ENCODE results near the gene NOTUM.
A peak's percentile ranks its signal among the peaks of the same experiment; 100 is the strongest.

NOTUM gene

GRCh38 chr17:81903896-81904599 lies 56.9 kb downstream of the NOTUM start:
- H3K36me3 ChIP-seq (ENCODE audit: control insufficient read depth in 2 of 2, insufficient read depth in 1 of 2, low read length in 2 of 2): peaks cover 0 to 73% of the 10 kb centered on the region in 2 experiments; a peak in 1 of 3 replicates
- H3K9me3 ChIP-seq (ENCODE audit: control insufficient read depth, insufficient read depth, low read depth, low read length): no peaks in the 10 kb centered on the region
- ChIA-PET POLR2A (interaction anchor here (0.6 kb wide), 2 partner anchors 21 to 310 kb away, joined by 3 to 4 read pairs; no protein-coding TSS in a partner anchor), CTCF (no interaction called here)
- no peaks in the 10 kb centered on the region for H3K4me1 ChIP-seq (ENCODE audit: control insufficient read depth, insufficient read depth, low read length)
- H3K27ac ChIP-seq (ENCODE audit: extremely low read depth, low read depth, low read length): no peak overlapping the region
- no peak overlapping the region for H3K4me3 ChIP-seq (ENCODE audit: low read depth, low read length)
- TF ChIP-seq KLF10 (tag by site-specific recombination; IDR thresholded peaks at IDR 0.05) (no peak), ZNF555 (tag by site-specific recombination; conservative IDR thresholded peaks at IDR 0.05) (no peak), ZNF624 (tag by site-specific recombination; IDR thresholded peaks at IDR 0.05) (no peak), ZNF670 (tag by site-specific recombination; IDR thresholded peaks at IDR 0.05; ENCODE audit: low read depth) (no peak), ZNF621 (tag by site-specific recombination; IDR thresholded peaks at IDR 0.05) (no peak), KLF16 (tag by site-specific recombination; IDR thresholded peaks at IDR 0.05) (no peak), ZNF530 (tag by site-specific recombination; IDR thresholded peaks at IDR 0.05; ENCODE audit: low read depth) (no peak), ZFP37 (tag by site-specific recombination; IDR thresholded peaks at IDR 0.05) (no peak), MEIS1 (CRISPR knock-in tag; IDR thresholded peaks at IDR 0.05; ENCODE audit: borderline replicate concordance) (no peak), ZIC2 (tag by site-specific recombination; IDR thresholded peaks at IDR 0.05) (no peak)

DNA sequence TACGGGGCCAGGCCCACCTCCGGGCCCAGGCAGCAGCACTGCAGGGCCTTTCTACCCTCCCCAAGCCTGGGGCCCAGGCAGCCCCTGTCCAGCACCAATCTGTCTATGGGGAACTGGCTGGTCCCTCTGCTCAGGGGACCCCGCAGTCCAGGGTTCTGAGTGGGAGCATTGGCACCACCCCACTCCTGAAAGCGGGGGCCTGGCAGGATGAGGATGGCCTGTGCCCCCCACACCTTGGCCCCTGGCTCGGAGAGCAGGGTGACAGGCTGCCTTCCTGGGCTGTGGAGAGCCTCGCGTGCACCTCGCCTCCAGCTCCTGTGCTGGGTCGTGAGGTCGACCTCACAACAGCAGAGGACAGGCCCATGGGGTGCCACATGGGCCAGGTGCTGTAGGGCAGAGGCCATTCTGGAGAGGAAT lies 57.6 kb downstream of the NOTUM start:
- no peaks in the 10 kb centered on the region for H3K4me1 ChIP-seq (ENCODE audit: control insufficient read depth, insufficient read depth, low read length)
- peaks cover under 1 to 75% of the 10 kb centered on the region in 2 experiments; a peak in 1 of 3 replicates for H3K36me3 ChIP-seq (ENCODE audit: control insufficient read depth in 2 of 2, insufficient read depth in 1 of 2, low read length in 2 of 2)
- TF ChIP-seq REST (tag by site-specific recombination; IDR thresholded peaks at IDR 0.05): peak; percentile 67
- TF ChIP-seq MYNN (tag by site-specific recombination; IDR thresholded peaks at IDR 0.05; ENCODE audit: borderline replicate concordance): no peak
- H3K27ac ChIP-seq (ENCODE audit: extremely low read depth, low read depth, low read length): no peak overlapping the region
- H3K9me3 ChIP-seq (ENCODE audit: control insufficient read depth, insufficient read depth, low read depth, low read length): no peaks in the 10 kb centered on the region
- ChIA-PET CTCF (no interaction called here), POLR2A (interaction anchor here (0.6 to 1.1 kb wide), 2 partner anchors 21 to 23 kb away, joined by 3 to 4 read pairs; no protein-coding TSS in a partner anchor)
- H3K4me3 ChIP-seq (ENCODE audit: low read depth, low read length): no peak overlapping the region

GRCh38 chr17:81902653-81903414 lies 58.2 kb downstream of the NOTUM start:
- Histone ChIP-seq H3K4me1 (ENCODE audit: control insufficient read depth, insufficient read depth, low read length) (0 out of 2 replicates have a peak, but pooled peaks cover 4% of the 10 kb centered on the region), H3K4me3 (ENCODE audit: low read depth, low read length) (no peak overlapping the region), H3K36me3 (ENCODE audit: control insufficient read depth in 2 of 2, insufficient read depth in 1 of 2, low read length in 2 of 2) (peaks cover 6 to 75% of the 10 kb centered on the region in 2 experiments), H3K27ac (ENCODE audit: extremely low read depth, low read depth, low read length) (no peak overlapping the region), H3K9me3 (ENCODE audit: control insufficient read depth, insufficient read depth, low read depth, low read length) (no peaks in the 10 kb centered on the region)
- no peak for TF ChIP-seq ZSCAN5A (tag by site-specific recombination; IDR thresholded peaks at IDR 0.05)
- no peak for TF ChIP-seq ZNF433 (tag by site-specific recombination; IDR thresholded peaks at IDR 0.05; ENCODE audit: low read depth)
- no peak for TF ChIP-seq HOXC10 (CRISPR knock-in tag; IDR thresholded peaks at IDR 0.05)
- TF ChIP-seq ZNF600 (tag by site-specific recombination; IDR thresholded peaks at IDR 0.05): 0 out of 2 replicates have a peak, but pooled peaks have one; percentile 35
- TF ChIP-seq ZNF449 (tag by site-specific recombination; IDR thresholded peaks at IDR 0.05): peak; percentile 60; the same call in 1 of the 2 replicates
- TF ChIP-seq PBX3 (CRISPR knock-in tag; IDR thresholded peaks at IDR 0.05): 0 out of 2 replicates have a peak, but pooled peaks have one; percentile 28
- CTCF ChIA-PET: no interaction called here
- POLR2A ChIA-PET: interaction anchor here (1.1 to 2.2 kb wide), 2 partner anchors 23 to 120 kb away, joined by 3 to 6 read pairs; partner anchors contain the start of genes CENPX and LRRC45

Data from HEK293 (cell line).